BE2C (cell line): ENCODE measurements around the gene RAB21. TPM values are rescaled to one million over a fixed set of nuclear protein-coding genes. Genes with fewer than 3 reads are reported as not detected.

Experiments used
- DNase-seq: peaks from one replicate; pipeline ENCODE4 v3.0.0-alpha.2; 2020
- H3K27me3 ChIP-seq: fragments of 250-450 bp; sonication (Bioruptor Pico); 2 replicates; pipeline ENCODE4 v1.5.1; 2020; ENCODE audit warnings: mild to moderate bottlenecking
- H3K36me3 ChIP-seq: fragments of 250-450 bp; sonication (Bioruptor Pico); 2 replicates; pipeline ENCODE4 v1.5.1; 2020; ENCODE audit warnings: mild to moderate bottlenecking
- H3K4me1 ChIP-seq: fragments of 250-450 bp; sonication (Bioruptor Pico); 2 replicates; pipeline ENCODE4 v1.5.1; 2020
- H3K4me3 ChIP-seq: 2 replicates; pipeline ENCODE4 v1.5.1; 2011; ENCODE audit warnings: low read depth, low read length
- H3K9me3 ChIP-seq: fragments of 250-450 bp; sonication (Bioruptor Pico); 2 replicates; pipeline ENCODE4 v1.5.1; 2020
- CTCF ChIP-seq: IDR thresholded peaks from 2 replicates; pipeline ENCODE4 v1.5.1; 2012; ENCODE audit warnings: mild to moderate bottlenecking, low read depth, low read length
- polyA plus RNA-seq: library from polyadenylated mRNA; unstranded; fragments of >200 nt; gene quantifications from one replicate; pipeline ENCODE4 v1.2.1, GENCODE V29; 2012; ENCODE audit warnings: low read depth, missing spikeins; ENCODE audit not compliant: insufficient read length, insufficient read depth

The RAB21 gene
- 19.1 TPM for polyA plus RNA-seq

- TF ChIP-seq CTCF = no peak; the same call in 1 of the 2 replicates
- H3K36me3 ChIP-seq = peaks cover 30% of the 10 kb centered on the region
- peak within 1 kb of the TSS; percentile 97 for H3K4me3 ChIP-seq
- peak; percentile 100 for DNase-seq
- H3K27me3 ChIP-seq = no peaks in the 10 kb centered on the region
- no peaks in the 10 kb centered on the region for H3K9me3 ChIP-seq
- H3K4me1 ChIP-seq = peaks cover 9% of the 10 kb centered on the region
These were observed at the start of gene RAB21 for GRCh38 chr12:71754461-71755145. TSS of gene RAB21 (plus strand) at chr12:71754863. CDS start at chr12:71755130, 267 bp downstream.

- Histone ChIP-seq H3K4me3 (no peak overlapping the region), H3K4me1 (no peaks in the 10 kb centered on the region), H3K36me3 (no peaks in the 10 kb centered on the region), H3K27me3 (no peaks in the 10 kb centered on the region), H3K9me3 (no peaks in the 10 kb centered on the region)
- DNase-seq = no peak
- TF ChIP-seq CTCF = no peak
These were observed 49.7 kb upstream of the RAB21 start for GRCh38 chr12:71704920-71705319.

GRCh38 chr12:71708658-71709057 is 46.0 kb upstream of the RAB21 start:
- H3K9me3 ChIP-seq = no peaks in the 10 kb centered on the region
- DNase-seq = no peak
- TF ChIP-seq CTCF = no peak

GRCh38 chr12:71710276-71711125 is 44.2 kb upstream of the RAB21 start:
- Histone ChIP-seq H3K27me3 (no peaks in the 10 kb centered on the region), H3K4me1 (no peaks in the 10 kb centered on the region), H3K9me3 (no peaks in the 10 kb centered on the region), H3K36me3 (no peaks in the 10 kb centered on the region), H3K4me3 (no peak overlapping the region)
- TF ChIP-seq CTCF = no peak
- no peak for DNase-seq

More at GRCh38 chr12:71708658-71709057, 46.0 kb upstream of the RAB21 start:
- H3K4me3 ChIP-seq = no peak overlapping the region
- no peaks in the 10 kb centered on the region for H3K36me3 ChIP-seq
- no peaks in the 10 kb centered on the region for H3K27me3 ChIP-seq
- H3K4me1 ChIP-seq = no peaks in the 10 kb centered on the region

GRCh38 chr12:71718611-71719010 is 36.1 kb upstream of the RAB21 start:
- H3K27me3 ChIP-seq = no peaks in the 10 kb centered on the region
- no peak for DNase-seq
- no peak overlapping the region for H3K4me3 ChIP-seq
- no peaks in the 10 kb centered on the region for H3K9me3 ChIP-seq
- no peaks in the 10 kb centered on the region for H3K36me3 ChIP-seq
- H3K4me1 ChIP-seq = no peaks in the 10 kb centered on the region
- no peak for TF ChIP-seq CTCF
